Iris pigment epithelial cell (primary cell): ENCODE data around the gene KRTAP12-4.
"Not testable (repeated sequence)": the region's sequence is repeated elsewhere in the genome, so short reads cannot be mapped to it uniquely, and the experiment has no call there.

Experiments used
- DNase-seq: peaks from one replicate; pipeline ENCODE4 v3.0.0-alpha.2; 2011; ENCODE audit warnings: low read depth

The KRTAP12-4 gene

DNA sequence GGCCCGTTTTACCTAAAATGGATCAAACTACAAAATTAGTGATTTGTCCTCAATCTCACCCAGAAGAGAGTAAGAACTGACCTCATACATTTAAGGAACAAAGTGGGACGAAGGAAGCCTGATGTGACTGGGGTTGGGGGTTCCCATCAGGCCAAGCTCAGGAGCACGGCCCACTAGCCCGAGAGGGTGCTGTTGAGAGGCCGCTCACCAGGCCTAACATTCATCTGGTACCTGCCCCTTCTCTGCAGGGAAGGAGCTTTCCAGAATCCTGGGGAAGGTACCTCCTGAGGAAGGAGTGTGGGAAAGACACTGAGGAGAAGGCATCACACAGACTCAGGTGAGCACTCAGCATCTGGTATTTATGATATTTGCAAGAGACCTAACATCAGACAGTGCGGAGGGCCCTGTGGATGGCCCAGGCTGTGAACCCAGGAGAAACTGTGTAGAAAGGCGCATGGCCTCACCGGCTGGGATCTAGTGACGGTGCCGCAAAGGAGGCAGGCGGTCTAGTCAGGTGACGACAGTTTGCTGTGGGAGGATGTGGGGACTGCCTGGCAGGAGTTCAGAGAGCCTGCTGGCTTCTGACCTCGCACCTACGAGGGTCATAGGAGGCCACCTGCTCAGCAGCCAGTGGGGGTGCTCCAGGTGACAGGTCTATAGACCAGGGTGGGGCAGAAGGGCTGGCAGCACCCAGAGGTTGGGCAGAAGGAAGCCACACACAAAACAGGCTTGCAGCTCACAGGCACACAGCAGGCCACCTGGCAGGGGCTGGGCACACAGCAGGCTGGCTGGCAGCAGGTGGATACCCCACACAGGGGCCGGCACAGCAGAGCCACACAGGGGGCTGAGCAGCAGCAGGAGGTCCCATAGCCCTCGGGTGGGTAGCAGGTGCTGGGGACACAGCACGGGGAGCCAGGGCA is 543 bp downstream of the KRTAP12-4 start:
- DNase-seq = no peak

DNA sequence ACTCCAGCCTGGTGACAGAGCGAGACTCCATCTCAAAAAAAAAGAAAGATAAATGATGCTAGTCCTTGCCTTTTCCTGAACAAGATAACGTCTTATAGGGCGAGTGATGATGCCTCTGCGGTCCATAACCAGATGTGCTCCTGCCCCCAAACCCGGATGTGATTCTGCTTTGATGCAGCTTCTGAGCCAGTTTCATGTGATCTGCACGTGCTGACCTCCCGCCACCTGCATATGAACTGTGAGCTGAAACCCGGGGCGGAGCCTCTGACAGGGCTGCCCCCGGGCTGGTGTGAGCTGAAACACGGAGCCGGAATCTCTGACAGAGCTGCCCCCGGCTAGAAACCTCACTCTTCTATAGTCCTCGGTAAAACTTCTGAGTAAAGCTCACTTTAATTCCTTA is 1.3 kb downstream of the KRTAP12-4 start:
- DNase-seq = no peak

DNA sequence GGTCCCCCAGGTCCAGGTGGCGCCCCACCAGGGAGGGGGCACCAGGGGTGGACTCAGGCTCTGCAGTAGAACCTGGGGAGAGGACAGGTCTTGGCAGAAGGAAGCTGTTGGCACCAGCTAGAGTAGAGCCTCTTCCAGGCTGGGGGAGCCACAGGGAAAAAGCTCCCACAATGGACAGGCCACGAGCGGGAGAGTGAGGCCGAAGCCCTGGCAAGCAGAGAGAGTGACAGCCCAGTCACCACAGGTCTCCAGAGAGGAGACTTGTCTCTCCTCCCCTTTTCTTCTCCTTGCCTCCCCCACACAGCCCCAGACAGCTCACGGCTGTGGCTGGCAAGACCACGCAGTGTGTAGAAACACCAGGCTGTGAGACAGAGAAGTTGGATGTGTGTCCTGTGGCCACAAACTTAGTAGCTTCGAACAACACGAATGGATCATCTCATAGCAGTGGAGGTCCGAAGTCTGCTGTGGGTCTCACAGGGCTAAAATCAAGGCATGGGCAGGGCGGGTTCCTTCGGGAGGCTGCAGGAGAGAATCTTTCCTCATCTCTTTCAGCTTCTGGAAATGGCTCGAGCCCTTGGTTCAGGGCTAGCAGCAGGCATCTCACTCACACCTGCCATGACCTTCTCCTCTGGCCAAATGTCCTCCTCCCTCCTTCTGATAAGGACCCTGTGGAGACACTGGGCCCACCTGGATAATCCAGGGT is 3.3 kb downstream of the KRTAP12-4 start:
- no peak for DNase-seq

DNA sequence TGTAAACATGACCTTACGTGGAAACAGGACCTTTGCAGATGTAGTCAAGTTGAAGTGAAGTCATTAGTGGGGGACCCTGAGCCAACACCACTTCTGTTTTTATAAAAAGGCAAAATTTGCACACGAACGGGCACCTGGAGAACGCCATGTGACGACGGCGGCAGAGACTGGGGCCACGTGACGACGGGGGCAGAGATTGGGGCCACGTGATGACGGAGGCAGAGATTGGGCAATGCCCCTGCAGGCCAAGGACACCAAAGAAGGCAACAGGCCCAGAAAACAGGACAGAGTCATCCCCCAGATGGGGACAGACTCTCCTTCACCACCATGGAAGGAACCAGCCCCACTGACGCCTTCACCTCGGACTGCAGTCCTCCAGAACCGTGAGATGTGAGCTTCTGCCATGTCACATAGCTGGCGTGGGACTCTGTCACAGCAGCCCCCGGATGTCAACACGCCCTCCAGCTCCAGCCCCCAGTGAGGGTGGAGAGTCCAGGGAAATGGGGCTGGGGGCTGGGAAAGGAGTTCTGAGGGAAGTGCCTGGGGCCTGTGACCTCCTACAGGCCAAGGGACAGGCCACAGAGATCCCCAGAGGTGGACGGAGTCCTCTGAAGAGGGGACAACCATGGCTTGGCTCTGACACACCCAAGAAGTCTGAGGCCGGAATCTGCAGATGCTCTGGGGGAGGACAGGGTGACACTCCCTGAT is 4.0 kb downstream of the KRTAP12-4 start:
- DNase-seq = no peak

DNA sequence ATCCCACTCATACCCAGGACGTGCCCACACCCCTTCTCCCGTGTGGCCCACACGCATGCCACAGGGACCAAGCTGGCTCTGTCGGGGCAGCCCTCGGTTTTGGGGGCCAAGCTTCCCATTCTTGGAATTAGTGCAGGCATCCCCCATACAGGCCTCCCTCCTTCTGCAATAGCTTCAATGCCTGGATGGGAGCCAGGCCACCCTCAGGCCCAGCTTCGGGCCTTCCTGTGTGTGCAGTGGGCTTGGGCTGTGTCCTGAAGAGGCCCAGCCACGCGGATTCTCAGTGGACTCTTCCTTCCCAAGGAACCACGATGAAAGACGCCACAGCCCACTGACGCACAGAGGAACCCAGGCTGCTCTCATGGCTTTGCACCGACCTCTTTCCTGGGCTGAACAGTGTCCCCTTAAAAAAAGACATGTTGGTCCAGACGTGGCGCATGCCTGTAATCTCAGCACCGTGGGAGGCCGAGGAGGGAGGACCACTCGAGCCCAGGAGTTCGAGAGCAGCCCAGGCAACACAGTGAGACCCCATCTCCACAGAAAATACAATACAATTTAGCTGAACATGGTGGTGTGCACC is 4.8 kb downstream of the KRTAP12-4 start:
- no peak for DNase-seq

DNA sequence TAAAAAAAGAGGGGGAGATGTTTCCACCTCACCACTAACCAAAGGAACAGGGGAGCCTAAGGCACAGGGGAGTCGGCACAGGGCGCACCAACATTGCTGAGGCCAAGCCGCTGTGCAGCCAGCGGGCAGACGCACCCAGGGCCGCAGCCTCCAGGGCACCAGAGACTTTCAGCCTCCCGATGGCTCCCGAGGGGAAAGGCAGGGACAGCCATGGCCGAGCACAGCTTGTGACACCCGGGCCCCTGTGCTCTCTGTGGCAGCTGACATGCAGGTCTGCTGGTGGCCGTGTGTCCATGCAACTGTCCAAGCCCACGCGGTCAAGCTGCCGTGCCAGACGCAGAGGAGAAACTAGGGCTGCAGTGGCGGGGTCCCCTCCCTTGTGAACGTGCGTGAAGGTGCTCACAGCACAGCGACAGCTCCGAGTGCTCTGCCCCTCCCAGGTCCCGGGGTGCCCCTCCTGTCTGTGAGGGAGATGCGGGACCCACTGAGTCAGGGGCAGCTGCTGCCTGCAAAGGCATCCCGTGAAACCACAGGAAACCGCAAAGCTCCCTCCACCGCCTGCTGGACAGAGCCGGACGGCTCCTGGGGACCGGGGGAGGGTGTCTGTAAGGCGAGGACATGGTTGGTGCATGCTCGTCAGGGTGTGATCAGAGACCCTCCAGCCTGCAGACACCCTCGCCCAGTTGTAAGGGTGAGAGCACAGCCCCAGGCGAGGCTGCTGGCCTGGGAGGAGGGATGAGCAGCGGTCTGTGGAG is 5.7 kb downstream of the KRTAP12-4 start:
- DNase-seq = no peak

DNA sequence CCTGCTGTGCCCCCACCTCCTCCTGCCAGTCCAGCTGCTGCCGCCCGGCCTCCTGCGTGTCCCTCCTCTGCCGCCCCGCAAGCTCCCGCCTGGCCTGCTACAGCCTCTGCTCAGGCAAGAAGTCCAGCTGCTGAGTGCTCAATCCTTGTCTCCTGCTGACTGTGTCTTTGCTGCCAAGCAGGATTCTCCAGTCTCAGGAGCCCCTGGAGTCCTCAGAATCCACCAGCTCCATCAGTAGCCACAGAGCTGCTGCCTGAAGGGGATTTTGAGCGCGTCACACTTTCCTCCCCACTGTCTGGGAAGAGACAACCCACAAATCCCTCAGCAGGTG is 7.3 kb downstream of the KRTAP12-4 start:
- no peak for DNase-seq

DNA sequence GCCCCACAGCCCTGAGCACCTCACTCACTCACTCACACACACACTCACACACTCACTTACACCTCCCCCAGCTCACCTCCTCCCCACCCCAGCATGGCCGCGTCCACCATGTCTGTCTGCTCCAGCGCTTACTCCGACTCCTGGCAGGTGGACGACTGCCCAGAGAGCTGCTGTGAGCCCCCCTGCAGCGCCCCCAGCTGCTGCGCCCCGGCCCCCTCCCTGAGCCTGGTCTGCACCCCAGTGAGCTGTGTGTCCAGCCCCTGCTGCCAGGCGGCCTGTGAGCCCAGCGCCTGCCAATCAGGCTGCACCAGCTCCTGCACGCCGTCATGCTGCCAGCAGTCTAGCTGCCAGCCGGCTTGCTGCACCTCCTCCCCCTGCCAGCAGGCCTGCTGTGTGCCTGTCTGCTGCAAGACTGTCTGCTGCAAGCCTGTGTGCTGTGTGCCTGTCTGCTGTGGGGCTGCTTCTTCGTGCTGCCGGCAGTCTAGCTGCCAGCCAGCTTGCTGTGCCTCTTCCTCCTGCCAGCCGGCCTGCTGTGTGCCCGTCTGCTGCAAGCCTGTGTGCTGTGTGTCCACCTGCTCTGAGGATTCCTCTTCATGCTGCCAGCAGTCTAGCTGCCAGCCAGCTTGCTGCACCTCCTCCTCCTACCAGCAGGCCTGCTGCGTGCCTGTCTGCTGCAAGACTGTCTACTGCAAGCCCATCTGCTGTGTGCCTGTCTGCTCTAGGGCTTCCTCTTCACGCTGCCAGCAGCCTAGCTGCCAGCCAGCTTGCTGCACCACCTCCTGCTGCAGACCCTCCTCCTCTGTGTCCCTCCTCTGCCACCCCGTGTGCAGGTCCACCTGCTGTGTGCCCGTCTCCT is 7.9 kb downstream of the KRTAP12-4 start, which contains the start of gene KRTAP10-11:
TSS of gene KRTAP10-11 (plus strand) at position 49 of the 856 bp plus-strand sequence. CDS start at position 94, 45 bp downstream.
- DNase-seq = not testable (repeated sequence)

DNA sequence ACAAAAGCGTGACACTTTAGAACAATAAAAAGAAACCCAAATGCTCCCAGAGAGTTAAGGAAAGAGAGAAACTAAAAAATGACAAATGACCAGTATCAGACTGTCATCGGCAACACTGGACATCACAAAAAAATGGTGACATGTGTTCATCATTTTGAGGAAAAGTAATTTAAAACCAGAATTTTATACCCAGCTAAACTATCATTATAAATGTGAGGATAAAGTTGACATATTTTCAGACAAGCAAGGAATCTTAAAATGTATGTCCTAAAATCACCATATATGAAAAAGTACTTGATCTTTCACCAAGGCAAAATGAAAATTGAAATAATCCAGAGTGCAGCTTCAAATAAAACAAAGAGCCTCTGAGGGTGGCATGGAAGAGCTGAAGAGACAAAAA is 9.6 kb downstream of the KRTAP12-4 start:
- DNase-seq = no peak

DNA sequence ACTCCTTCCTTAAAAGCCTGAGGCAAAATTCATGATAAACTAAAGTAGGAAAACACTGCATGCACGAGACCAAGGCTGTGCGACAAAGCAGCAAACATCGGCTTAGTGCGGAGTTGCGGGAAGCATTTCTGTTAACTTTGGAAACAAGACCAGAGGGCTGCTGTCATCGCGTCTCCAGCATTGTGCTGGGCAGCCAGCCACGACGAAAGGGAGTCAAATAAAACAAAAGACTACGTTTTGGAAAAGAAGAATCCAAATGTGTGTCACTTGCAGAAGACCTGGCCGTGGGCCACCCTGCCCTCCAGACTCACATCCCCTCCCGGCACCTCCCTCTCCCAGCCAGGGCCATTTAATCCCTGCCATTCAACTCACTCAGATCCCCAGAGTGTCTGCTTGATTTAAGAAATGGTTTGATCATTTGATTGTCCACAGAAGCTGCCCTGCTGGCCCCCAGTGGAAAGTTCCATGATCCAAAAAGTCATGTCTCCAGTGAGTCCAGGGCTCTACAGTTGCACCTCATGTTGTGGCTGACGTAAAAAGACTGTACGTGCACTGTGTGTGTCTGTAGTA is 10.6 kb downstream of the KRTAP12-4 start:
- DNase-seq = no peak

DNA sequence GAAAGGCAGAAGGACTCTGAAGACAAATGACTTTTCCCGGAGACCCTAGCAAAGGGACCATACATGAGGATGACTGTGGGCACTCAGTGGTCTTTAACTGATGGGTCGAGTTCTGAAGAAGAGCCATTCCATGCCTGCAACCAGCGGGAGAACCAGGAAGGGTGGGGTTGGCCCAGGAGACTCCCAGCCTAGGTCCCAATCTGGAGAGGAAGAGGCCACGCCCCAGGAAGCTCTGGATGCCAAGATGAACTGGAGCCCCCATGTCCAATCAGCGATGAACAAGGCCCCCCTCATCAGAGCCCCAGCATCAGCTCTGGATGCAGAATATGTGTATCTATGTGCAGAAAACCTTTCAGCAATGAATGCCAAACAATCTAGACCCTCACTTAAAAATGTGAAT is 13.7 kb downstream of the KRTAP12-4 start:
- DNase-seq = no peak

DNA sequence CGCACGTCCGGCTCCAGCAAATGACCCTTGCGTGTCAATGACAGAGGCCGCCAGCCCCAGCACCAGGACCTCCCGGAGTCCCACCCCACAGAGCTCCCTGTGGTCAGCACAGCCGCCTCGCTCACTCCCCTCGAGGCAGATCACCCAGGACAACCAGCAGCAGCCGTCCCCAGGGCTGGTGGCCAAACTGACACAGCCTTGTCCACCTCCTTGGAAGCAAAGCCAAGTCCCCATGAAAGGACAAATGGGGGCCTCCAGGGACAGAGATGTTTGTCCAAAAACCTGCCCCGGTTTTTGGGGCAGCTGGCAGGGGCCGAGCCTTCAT is 15.2 kb downstream of the KRTAP12-4 start:
- no peak for DNase-seq

DNA sequence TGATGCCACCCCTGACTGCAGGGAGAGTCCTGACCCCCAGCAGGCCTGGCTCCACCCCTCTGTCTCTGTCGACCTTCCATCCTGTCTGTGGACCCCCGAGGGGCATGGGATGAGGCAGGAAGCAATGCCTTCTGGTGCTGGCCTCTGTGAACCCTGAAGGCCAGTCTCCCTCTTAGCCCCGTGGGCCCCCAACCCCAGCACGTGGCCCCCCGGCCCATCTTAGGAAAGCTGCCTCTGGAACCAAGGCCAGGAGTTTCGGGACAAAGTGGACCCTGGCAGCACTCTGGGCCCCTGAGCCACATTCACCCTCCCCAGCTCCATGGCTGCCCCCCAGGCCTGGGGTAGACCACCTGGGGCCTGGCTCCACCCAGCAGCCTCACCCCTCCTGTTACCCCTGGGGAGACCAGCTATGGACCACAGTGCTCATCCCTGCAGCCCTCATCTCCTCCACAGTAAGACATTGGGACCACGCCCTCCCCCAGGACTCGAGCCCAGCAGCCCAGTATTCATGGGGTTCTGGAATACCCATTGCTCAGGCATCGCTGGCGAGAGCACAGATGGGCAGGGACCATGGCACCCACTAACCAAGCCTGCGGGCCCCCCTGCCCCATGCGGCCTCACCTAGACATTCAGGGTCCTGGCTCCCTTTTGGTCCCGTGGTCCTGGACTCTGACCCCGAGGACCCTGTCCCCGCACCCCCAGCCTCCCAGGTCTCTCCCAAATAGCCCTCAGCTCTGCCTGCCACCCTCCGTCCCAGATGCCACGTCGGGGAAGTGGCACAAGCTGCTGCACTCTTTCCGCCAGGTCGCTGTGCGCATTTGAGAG is 15.7 kb downstream of the KRTAP12-4 start:
- not testable (repeated sequence) for DNase-seq

DNA sequence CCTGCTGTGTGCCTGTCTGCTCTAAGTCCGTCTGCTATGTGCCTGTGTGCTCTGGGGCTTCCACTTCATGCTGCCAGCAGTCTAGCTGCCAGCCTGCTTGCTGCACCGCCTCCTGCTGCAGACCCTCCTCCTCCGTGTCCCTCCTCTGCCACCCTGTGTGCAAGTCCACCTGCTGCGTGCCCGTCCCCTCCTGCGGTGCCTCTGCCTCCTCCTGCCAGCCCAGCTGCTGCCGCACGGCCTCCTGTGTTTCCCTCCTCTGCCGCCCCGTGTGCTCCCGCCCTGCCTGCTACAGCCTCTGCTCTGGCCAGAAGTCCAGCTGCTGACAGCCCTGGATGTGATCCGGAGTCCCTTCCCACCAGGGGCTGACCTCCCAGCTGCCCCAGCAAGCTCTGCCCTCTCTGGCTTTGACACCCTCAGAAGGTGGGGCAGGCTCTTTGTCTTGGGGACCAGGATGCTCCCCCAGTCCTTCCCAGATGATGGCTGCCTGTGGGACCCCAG is 16.6 kb downstream of the KRTAP12-4 start:
- DNase-seq = not testable (repeated sequence)

DNA sequence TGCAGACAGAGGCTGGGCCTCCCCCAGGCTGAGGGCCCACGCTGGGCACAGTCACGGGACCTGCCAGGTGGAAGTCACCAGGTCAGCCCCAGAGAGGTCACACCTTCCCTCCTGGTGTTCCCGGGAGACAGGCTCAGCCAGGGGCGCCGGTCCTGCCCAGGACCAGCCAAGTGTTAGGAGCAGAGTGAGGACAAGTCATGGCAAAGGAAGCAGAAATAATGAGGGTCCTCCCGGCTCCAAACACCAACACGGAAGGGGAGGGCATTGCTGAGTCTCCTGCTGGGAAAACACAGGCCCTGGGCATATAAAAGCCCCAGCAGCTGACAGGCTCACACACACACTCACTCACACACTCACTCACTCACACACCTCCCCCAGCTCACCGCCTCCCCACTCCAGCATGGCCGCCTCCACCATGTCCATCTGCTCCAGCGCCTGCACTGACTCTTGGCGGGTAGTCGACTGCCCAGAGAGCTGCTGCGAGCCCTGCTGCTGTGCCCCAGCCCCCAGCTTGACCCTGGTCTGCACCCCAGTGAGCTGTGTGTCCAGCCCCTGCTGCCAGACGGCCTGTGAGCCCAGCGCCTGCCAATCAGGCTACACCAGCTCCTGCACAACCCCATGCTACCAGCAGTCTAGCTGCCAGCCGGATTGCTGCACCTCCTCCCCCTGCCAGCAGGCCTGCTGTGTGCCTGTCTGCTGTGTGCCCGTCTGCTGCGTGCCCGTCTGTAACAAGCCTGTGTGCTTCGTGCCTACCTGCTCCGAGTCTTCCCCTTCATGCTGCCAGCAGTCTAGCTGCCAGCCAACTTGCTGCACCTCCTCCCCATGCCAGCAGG is 17.2 kb downstream of the KRTAP12-4 start, which contains the start of gene KRTAP10-10:
TSS of gene KRTAP10-10 (plus strand) at position 339 of the 833 bp plus-strand sequence. CDS start at position 401, 62 bp downstream.
- DNase-seq = no peak

DNA sequence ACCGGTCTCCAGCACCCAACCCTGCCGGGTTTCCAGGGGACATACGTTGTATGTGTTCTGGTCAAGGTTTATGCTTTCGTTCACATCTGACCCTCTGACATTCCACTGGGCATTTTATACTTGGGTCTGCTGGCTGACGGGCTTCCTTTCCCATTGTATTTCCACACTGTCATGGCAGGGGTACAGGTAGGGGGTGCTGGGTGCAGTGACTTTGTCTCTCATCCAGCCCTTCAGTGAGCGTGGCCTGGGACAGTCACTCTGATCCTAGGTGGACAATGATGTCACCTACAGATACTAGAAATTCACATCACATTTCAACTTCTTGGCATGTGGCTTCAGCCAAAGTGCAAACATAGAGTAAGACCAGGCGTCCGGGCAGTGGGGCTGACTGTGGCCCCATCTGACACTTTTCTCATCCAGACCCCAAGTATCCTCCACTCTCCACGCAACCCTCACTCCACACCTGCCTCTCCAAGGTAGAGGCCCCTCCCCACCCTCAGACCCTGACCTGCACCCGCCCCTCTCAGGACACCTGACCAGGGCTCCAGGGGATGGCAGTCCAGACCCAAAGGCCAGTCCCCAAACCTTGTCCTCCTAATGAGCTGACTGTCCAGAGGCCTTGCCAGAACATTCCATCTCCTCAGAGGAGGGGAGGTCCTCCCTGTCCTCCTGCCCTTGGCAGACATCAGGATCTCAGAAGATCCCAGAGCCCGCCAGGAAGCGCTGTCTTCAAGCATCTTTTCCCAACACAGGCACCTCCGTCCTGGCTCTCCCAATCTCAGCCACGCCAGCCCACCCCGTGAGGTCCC is 18.0 kb downstream of the KRTAP12-4 start:
- DNase-seq = no peak

DNA sequence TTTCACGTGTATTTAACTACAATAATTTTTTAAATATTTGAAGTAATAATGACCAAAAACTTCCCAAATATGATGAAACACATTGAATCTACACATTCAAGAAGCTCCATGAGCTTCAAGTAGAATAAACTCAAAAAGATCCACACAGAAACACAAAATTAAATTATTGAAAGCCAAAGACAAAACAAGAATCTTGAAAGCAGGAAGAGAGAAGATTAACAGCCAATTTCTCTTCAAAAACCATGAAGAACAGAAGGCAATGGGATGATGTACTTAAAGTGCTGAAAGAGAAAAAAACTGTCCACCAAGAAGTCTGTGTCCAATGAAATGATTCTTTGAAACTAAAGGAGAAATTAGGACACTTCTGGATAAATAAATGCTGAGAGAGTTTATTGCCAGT is 22.4 kb downstream of the KRTAP12-4 start:
- no peak for DNase-seq
